ENCODE results near the gene CASKIN2.
A peak's percentile ranks its signal among the peaks of the same experiment; 100 is the strongest.
"Not testable (repeated sequence)": the region's sequence is repeated elsewhere in the genome, so short reads cannot be mapped to it uniquely, and the experiment has no call there.

CASKIN2 gene

DNA sequence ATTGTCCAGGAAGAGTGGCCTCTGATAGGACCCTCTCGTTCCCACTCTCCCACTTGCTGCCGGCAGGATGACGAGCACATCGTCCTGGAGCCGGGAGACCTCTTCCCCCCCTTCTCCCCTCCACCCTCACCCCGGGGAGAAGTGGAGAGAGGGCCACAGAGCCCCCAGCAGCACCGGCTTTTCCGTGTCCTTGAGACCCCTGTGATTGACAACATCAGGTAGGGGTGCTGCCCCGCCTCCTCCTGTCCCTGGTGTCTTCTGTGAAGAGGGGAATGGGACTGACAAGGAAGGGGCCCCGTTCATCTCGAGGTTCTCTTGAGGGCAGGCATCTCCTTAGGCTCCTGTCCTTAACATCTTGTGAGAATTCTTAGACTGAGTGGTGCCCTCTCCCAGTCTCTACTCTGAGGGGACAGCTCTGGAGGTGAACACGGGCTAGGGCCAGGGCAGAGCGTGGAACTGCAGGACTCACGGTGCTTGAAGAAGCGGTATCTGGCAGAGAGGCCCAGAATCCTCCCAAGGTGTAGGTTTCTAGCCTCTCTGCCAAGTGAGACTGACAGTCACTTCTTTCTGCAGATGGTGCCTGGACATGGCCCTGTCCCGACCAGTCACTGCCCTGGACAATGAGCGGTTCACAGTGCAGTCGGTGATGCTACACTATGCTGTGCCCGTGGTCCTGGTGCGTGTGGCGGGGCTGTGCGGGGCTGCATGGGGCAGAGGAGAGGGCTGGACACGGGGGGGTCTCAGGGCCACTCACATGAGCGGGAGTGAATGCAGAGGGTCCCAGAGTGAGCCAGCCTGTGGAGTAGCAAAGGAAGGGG is 26.4 kb downstream of the CASKIN2 start:
- no peak for DNase-seq

- DNase-seq = peak; percentile 72
Observed at GRCh38 chr17:75487351-75488070, 27.8 kb downstream of the CASKIN2 start.

DNA sequence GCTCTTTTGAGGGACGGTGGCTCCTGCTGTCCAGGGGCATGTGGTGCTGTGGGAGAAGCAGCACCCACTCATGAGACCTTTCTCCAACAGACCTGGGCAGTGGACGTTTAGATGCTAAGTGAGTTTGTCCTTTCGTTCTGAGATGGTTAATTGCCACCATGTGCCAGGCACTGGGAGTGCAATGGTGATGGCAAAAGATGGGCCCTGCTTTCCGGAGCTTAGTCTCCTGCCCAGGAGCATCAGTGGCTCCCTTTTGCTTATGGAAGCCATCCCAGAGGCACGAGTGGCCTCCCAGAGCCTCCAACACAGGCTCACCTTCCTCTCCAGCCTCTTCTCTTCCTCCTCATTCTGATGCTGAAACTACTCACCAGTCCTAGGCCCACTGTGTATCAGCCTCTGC is 28.4 kb downstream of the CASKIN2 start:
- no peak for DNase-seq

- no peak for DNase-seq
Observed at GRCh38 chr17:75486151-75486550, 29.2 kb downstream of the CASKIN2 start.

GRCh38 chr17:75485688-75486087 is 29.6 kb downstream of the CASKIN2 start:
- no peak for DNase-seq

- no peak for DNase-seq
Observed at GRCh38 chr17:75482098-75482942, 33.0 kb downstream of the CASKIN2 start.

GRCh38 chr17:75481194-75482068 is 33.9 kb downstream of the CASKIN2 start:
- DNase-seq = no peak

DNA sequence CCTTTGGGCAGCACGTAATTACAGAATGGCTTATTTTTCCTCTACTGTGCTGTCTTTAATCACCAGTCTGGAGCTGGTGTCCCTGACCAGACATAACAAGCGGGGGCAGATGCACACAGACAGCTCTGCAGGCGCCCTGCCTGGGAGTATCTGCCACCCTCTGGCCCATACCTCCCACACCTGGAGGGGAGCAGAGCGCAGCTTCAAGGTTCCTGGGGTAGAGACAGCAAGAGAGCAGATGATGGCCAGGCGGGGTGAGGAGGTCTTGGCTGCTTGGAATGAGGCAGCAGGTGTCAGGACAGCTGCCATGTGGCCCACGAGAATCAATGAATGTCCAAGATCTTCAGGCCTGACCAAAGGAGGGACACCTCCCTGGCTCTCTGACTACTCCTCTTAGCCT is 35.1 kb downstream of the CASKIN2 start:
- DNase-seq = no peak

- DNase-seq = no peak
Observed at GRCh38 chr17:75478508-75478907, 36.8 kb downstream of the CASKIN2 start.

DNA sequence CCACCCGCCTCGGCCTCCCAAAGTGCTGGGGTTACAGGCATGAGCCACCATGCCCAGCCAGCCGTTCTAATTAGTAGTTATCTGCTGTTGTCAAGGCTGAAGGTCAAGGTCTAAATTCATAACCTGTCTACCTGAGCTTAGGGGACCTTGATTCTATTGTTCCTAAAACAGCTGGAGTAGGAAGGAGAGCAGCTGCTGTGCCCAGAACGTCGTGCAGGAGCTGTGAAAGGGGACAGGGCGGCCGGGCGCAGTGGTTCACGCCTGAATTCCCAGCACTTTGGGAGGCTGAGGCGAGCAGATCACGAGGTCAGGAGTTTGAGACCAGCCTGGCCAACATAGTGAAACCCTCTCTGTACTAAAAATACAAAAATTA is 37.9 kb downstream of the CASKIN2 start:
- not testable (repeated sequence) for DNase-seq

DNA sequence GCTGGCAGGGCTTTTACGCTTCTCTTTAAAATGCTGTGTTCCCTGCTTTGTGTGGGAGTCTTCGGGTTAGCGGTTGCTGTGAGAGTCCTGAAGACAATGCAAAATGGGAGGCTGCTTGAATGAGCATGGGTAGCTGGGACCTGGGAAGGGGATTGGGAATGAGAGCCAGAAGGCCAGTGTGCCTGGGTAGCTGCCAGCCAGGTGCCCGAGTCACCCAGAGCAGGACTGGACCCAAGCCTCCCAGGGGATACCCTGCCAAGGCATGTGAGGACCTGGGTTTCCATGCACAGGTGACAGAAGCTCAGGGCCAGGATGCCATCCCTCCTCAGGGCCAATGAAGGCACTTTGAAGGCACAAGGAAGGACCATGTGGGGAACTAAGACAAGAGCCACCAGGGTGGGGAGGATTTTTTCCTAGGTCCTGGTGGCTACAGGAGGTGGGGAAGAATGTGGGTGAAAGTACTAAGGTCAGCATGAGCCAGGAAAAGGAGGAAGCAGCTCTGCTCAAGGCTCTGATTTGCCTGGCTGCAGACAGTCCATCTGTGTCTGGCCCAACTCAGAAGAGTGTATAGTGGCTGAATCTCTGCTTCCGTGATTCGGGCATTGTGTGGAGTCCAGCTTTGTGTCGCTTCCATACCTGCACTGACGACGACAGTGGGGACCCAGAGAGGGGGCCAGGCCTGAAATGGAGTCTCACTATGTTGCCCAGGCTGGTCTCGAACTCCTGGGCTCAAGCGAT is 38.4 kb downstream of the CASKIN2 start:
- DNase-seq = no peak

DNA sequence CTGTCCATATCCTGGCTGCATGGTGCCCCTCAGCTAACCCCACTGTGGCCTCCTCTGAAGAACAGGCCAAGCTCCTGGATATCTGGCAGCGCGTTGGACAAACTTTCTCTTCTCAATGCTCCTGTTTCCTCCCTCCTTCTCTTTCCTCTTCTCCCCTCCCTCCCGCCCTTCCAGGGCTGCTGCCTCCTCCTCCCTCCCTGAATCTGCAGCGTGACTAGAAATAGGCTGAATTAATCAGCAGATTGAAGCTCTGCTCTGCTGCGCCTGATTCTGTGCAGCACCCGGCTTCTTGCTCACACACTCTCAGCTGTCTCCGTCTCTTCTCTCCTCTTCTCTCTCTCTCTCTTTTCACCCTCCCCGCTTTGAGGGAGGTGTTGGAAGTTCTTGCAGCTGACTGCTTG is 39.1 kb downstream of the CASKIN2 start:
- DNase-seq = no peak

DNA sequence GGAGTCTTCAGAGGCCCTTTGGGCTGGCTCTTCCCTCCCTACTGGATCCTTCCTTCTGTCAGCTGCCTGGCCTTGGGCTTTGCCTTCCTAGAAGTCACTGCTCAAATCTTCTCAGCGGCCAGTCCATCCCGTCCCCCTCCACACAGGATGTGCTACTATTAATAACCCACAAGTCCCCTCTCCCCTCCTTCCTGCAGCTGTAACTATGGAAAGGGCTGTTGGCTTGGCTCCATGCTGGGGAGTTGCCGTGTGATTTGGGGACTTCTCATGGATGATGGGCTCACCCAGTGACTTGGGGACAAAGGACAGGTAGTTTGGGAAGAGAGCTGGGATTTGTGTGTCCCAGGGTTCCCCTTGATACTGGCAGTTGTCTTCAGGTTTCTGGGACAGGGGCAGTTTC is 39.5 kb downstream of the CASKIN2 start:
- DNase-seq = no peak

- no peak for DNase-seq
Observed at GRCh38 chr17:75475144-75475835, 40.0 kb downstream of the CASKIN2 start.

GRCh38 chr17:75474736-75475135 is 40.6 kb downstream of the CASKIN2 start:
- DNase-seq = no peak

DNA sequence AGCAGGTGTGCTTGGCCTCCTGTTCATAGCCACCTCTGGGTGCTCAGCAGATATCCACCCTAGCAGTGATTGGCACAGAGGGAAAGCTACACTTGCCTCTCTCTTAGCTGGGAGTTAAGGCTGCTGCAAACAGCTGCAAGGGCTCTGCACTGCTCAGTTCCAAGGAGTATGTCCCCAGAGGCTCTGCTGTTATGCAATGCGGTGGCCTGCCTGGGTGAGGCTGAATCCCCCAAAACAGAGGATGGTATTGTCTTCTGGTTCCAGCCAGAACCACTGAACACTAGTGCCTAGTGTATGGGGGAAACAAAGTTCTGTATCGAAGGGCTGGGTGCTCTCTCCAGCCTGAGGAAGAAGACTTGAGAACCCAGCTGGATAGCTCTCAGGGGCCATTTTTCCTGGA is 42.1 kb downstream of the CASKIN2 start:
- DNase-seq = no peak

DNA sequence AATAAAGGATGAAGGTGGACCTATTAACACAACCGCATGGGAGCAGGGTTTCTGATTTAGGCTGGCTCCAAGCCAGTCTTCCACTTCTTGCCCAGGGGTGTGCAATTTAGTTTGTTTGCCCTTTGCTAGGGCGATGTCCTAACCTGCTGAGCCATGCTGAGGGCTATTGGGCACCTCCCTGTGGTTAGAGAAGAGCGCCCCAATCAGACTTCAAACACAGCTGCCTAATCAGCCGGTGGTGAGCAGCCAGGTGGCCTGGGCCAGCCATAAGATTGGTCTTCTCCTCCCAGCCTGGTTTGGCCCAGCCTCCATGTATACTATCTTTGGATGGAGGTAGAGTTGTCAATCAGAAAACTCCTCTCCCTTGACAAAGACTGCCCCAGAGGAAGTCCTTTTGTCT is 43.2 kb downstream of the CASKIN2 start:
- no peak for DNase-seq

DNA sequence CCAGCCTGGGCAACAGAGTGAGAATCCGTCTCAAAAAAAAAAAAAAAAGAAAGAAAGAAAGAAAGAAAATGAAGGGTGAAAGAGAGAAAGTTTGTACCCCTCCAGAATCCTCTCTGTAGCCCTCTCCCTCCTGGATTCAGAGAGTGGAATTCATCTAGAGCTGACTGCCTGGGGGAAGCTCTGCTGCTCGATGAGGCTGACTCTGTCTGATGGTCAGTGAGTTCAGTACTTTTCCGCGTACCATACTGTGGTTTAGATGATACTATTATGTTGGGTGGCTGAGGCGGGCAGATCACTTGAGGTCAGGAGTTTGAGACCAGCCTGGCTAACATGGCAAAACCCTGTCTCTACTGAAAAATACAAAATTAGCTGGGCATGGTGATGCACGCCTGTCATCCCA is 44.1 kb downstream of the CASKIN2 start:
- DNase-seq = no peak

- no peak for DNase-seq
Observed at GRCh38 chr17:75468779-75469373, 46.5 kb downstream of the CASKIN2 start.

- no peak for DNase-seq
Observed at GRCh38 chr17:75468291-75468754, 47.0 kb downstream of the CASKIN2 start.

- DNase-seq = no peak
Observed at GRCh38 chr17:75465039-75465438, 50.3 kb downstream of the CASKIN2 start.
